GM19438 (cell line): ENCODE results near the gene MED16.

Experiments
- ATAC-seq: cut with Tn5 transposase; IDR thresholded peaks from one replicate; pipeline ENCODE4 v1.9.1; 2021; ENCODE audit warnings: low read depth; ENCODE audit not compliant: unreplicated experiment

Gene MED16

GRCh38 chr19:929203-929890, 36.4 kb upstream of the MED16 start:
- no peak for ATAC-seq

- no peak for ATAC-seq
These were observed 35.6 kb upstream of the MED16 start for GRCh38 chr19:928471-929202.

GRCh38 chr19:927780-928401, 34.9 kb upstream of the MED16 start:
- no peak for ATAC-seq

GRCh38 chr19:927351-927779, 34.4 kb upstream of the MED16 start:
- no peak for ATAC-seq

- no peak for ATAC-seq
These were observed 33.8 kb upstream of the MED16 start for GRCh38 chr19:926589-927350.

- no peak for ATAC-seq
These were observed 33.3 kb upstream of the MED16 start for GRCh38 chr19:926323-926588.

- ATAC-seq = peak; percentile 42
These were observed 32.7 kb upstream of the MED16 start, which contains the start of gene ARID3A for GRCh38 chr19:925526-926322. TSS of gene ARID3A (plus strand) at chr19:926035. CDS start at chr19:929529, 3,494 bp downstream.

GRCh38 chr19:925087-925525, 32.1 kb upstream of the MED16 start:
- peak; percentile 23 for ATAC-seq

- no peak for ATAC-seq
These were observed 31.6 kb upstream of the MED16 start for GRCh38 chr19:924553-925086.

- no peak for ATAC-seq
These were observed 27.3 kb upstream of the MED16 start for GRCh38 chr19:920051-920864.

- ATAC-seq = no peak
These were observed 26.4 kb upstream of the MED16 start for GRCh38 chr19:919199-920050.

- ATAC-seq = no peak
These were observed 25.7 kb upstream of the MED16 start for GRCh38 chr19:918481-919198.

GRCh38 chr19:918152-918437, 25.1 kb upstream of the MED16 start:
- ATAC-seq = no peak

- no peak for ATAC-seq
These were observed 24.6 kb upstream of the MED16 start, which contains the start of gene KISS1R for GRCh38 chr19:917323-918151. TSS of gene KISS1R (plus strand) at chr19:917333. CDS start at chr19:917503, 170 bp downstream.

GRCh38 chr19:916645-917322, 23.8 kb upstream of the MED16 start:
- ATAC-seq = no peak

- ATAC-seq = no peak
These were observed 20.2 kb upstream of the MED16 start, which contains the start of gene R3HDM4 for GRCh38 chr19:913080-913748. TSS of gene R3HDM4 (minus strand) at chr19:913219. CDS start at chr19:913157, 62 bp downstream.
